ENCODE measurements around the gene P3R3URF. TPM values are rescaled to one million over a fixed set of nuclear protein-coding genes. Genes with fewer than 3 reads are reported as not detected.

Gene P3R3URF
- total RNA-seq, 1 donor from 2014 or later: not detected

- peaks cover 2% of the 10 kb centered on the region for H3K27me3 Mint-ChIP-seq
- DNase-seq (ENCODE audit: extremely low spot score, unreplicated experiment): no peak
- no peaks in the 10 kb centered on the region for H3K4me1 Mint-ChIP-seq (ENCODE audit: unreplicated experiment)
- no peaks in the 10 kb centered on the region for H3K36me3 Mint-ChIP-seq
- no peak overlapping the region for H3K27ac Mint-ChIP-seq
- TF ChIP-seq, protein P1, sequence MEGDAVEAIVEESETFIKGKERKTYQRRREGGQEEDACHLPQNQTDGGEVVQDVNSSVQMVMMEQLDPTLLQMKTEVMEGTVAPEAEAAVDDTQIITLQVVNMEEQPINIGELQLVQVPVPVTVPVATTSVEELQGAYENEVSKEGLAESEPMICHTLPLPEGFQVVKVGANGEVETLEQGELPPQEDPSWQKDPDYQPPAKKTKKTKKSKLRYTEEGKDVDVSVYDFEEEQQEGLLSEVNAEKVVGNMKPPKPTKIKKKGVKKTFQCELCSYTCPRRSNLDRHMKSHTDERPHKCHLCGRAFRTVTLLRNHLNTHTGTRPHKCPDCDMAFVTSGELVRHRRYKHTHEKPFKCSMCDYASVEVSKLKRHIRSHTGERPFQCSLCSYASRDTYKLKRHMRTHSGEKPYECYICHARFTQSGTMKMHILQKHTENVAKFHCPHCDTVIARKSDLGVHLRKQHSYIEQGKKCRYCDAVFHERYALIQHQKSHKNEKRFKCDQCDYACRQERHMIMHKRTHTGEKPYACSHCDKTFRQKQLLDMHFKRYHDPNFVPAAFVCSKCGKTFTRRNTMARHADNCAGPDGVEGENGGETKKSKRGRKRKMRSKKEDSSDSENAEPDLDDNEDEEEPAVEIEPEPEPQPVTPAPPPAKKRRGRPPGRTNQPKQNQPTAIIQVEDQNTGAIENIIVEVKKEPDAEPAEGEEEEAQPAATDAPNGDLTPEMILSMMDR (conservative IDR thresholded peaks at IDR 0.05): no peak
- H3K9me3 Mint-ChIP-seq: no peaks in the 10 kb centered on the region
- H3K4me3 Mint-ChIP-seq: no peak overlapping the region
Measured at GRCh38 chr1:46150085-46150484, 26.2 kb downstream of the P3R3URF start.

DNA sequence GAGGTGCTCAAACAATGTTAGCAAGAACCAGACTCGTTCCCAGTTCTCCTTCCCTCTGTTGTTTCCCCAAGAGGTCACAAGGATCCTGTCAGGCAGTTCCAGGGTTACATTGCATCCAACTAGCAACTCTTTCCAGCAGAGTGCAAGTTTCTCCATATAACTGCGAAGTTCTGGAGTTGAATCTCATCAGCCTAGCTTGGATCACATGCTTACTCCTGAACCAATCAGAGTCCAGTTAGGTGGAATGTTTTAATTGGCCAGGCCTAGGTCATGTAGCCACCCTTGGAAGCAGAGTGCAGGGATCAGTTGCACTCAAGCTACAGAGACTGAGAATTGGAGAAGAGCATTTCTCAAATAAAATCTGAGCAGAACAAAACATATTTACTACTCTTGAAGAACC, 28.0 kb downstream of the P3R3URF start:
- Mint-ChIP-seq H3K36me3 (no peaks in the 10 kb centered on the region), H3K4me3 (no peak overlapping the region), H3K27ac (no peak overlapping the region), H3K4me1 (ENCODE audit: unreplicated experiment) (no peaks in the 10 kb centered on the region), H3K27me3 (peaks cover 2% of the 10 kb centered on the region), H3K9me3 (no peaks in the 10 kb centered on the region)
- TF ChIP-seq, protein P1 (conservative IDR thresholded peaks at IDR 0.05): no peak
- no peak for DNase-seq (ENCODE audit: extremely low spot score, unreplicated experiment)

- H3K4me3 Mint-ChIP-seq: peak overlapping the region; percentile 63
- no peak for DNase-seq (ENCODE audit: extremely low spot score, unreplicated experiment)
- no peaks in the 10 kb centered on the region for H3K36me3 Mint-ChIP-seq
- H3K9me3 Mint-ChIP-seq: peaks cover 7% of the 10 kb centered on the region
- TF ChIP-seq, protein P1 (conservative IDR thresholded peaks at IDR 0.05): no peak
- peaks cover 36% of the 10 kb centered on the region for H3K4me1 Mint-ChIP-seq (ENCODE audit: unreplicated experiment)
- H3K27ac Mint-ChIP-seq: peak overlapping the region; percentile 50
- H3K27me3 Mint-ChIP-seq: peaks cover 1% of the 10 kb centered on the region
Measured at GRCh38 chr1:46137916-46138315, 38.4 kb downstream of the P3R3URF start.

DNA sequence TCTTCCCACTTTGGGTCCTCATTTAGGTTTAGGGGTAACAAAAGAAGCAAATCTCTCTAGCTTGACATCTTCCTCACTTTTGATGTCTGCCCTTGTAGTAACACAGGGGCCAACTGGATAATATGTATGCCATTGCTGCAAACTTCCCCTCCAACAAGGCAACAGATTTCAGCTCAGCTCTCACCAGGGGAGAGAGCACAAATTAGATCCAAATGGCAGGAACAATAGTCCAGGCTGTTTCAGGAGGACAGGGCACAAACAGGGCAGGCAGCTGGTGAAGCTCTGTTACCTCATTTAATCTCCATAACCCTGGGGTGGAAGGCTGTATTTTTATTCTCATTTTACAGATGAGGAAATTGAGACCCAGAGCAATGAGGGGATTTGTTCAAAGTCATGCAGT, 39.6 kb downstream of the P3R3URF start:
- Mint-ChIP-seq H3K4me3 (peak overlapping the region; percentile 21), H3K27me3 (peaks cover 5% of the 10 kb centered on the region), H3K9me3 (peaks cover 3% of the 10 kb centered on the region), H3K36me3 (no peaks in the 10 kb centered on the region), H3K27ac (peak overlapping the region; percentile 59), H3K4me1 (ENCODE audit: unreplicated experiment) (peaks cover 36% of the 10 kb centered on the region)
- TF ChIP-seq, protein P1 (conservative IDR thresholded peaks at IDR 0.05): no peak
- DNase-seq (ENCODE audit: extremely low spot score, unreplicated experiment): no peak

DNA sequence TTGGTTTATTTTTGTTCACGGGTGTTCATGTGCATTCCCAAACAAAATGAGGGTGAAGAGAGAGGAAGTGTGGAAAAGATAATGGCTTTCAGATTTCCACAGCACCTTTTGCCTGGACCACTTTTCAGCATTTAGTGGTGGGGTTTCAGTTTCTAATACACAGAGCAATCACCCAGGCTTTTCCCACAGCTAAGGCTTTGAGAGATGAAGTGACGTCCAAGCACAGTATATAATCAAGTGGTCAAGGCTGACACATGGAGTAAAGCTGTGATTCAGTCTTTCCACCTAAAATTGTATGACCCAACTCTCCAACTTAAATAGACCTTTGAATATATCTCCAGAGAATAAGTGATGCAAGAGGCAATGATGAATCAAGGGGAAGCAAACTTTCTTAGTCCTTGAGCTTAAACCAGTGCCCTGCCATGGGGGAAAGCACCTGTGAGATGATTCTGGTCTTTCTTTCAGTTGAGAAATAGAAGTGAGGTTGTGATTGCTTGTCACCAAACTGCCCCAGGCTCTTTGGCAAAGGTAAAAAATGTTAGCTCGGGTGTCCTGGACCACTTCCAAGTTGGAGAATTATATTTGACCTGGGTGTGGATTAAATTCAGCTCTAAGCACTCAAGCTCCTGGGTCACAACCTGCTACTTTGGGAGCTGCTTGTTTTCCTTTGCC, 41.5 kb downstream of the P3R3URF start:
- TF ChIP-seq, protein P1 (conservative IDR thresholded peaks at IDR 0.05): no peak
- Mint-ChIP-seq H3K27me3 (peaks cover 5% of the 10 kb centered on the region), H3K4me1 (ENCODE audit: unreplicated experiment) (peaks cover 36% of the 10 kb centered on the region), H3K27ac (peak overlapping the region; percentile 100), H3K36me3 (no peaks in the 10 kb centered on the region), H3K9me3 (no peaks in the 10 kb centered on the region), H3K4me3 (no peak overlapping the region)
- DNase-seq (ENCODE audit: extremely low spot score, unreplicated experiment): no peak

Measured in type B pancreatic cell (in vitro differentiated cells).